Astrocyte of the spinal cord (primary cell): ENCODE measurements around the gene UBASH3B.

Source experiments
- DNase-seq: peaks from one replicate; pipeline ENCODE4 v3.0.0; 2011; ENCODE audit warnings: low read depth, low spot score
- H3K4me3 ChIP-seq: 2 replicates; pipeline ENCODE4 v1.5.1; 2011; ENCODE audit warnings: low read depth, mild to moderate bottlenecking, low read length, moderate library complexity
- CTCF ChIP-seq: IDR thresholded peaks from 2 replicates; pipeline ENCODE4 v1.5.1; 2012; ENCODE audit warnings: low read depth, mild to moderate bottlenecking, low read length, inconsistent platforms
- in situ Hi-C: cut with HindIII; loops from 2 replicates; pipeline ENCODE4 v1.10.0; 2017; ENCODE audit warnings: low sequenced_read_pairs

The UBASH3B gene

GRCh38 chr11:122700666-122701065, 45.1 kb downstream of the UBASH3B start:
- no peak for TF ChIP-seq CTCF
- no peak overlapping the region for H3K4me3 ChIP-seq
- in situ Hi-C loops, result no loop called here
- DNase-seq, result no peak

- no peak for TF ChIP-seq CTCF
- H3K4me3 ChIP-seq, result no peak overlapping the region
- in situ Hi-C loops, result no loop called here
- no peak for DNase-seq
These were observed 45.6 kb downstream of the UBASH3B start for GRCh38 chr11:122701143-122701542.

GRCh38 chr11:122703541-122704272, 48.2 kb downstream of the UBASH3B start:
- no peak overlapping the region for H3K4me3 ChIP-seq
- TF ChIP-seq CTCF, result no peak
- in situ Hi-C loops, result no loop called here
- peak; percentile 70 for DNase-seq

- no peak for TF ChIP-seq CTCF
- in situ Hi-C loops, result no loop called here
- DNase-seq, result no peak
- H3K4me3 ChIP-seq, result no peak overlapping the region
These were observed 49.9 kb downstream of the UBASH3B start for GRCh38 chr11:122705396-122705795.

- TF ChIP-seq CTCF, result no peak
- no peak overlapping the region for H3K4me3 ChIP-seq
- in situ Hi-C loops, result no loop called here
- peak; percentile 79 for DNase-seq
These were observed 51.0 kb downstream of the UBASH3B start for GRCh38 chr11:122706291-122707088.

GRCh38 chr11:122707111-122707510, 51.6 kb downstream of the UBASH3B start:
- DNase-seq, result no peak
- TF ChIP-seq CTCF, result no peak
- in situ Hi-C loops, result no loop called here
- no peak overlapping the region for H3K4me3 ChIP-seq
